ENCODE data around the gene HMCN2. TPM values are rescaled to one million over a fixed set of nuclear protein-coding genes. Genes with fewer than 3 reads are reported as not detected.

Gene HMCN2
- total RNA-seq, 1 donor from 2014 or later, result not detected

DNA sequence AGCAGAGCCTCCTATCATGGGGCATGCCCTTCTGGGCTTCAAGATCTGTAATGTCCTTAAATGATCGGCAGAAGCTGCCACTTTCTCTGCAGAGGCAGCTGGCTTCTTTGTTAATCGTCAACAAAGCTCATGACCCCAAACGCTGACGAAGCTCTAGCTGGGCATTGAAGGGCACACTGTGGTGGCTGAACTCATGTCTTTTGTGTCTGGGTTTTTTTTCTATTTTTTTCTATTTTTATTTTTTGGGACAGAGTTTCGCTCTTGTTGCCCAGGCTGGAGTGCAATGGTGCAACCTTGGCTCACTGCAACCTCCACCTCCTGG lies 114.0 kb downstream of the HMCN2 start:
- DNase-seq (ENCODE audit: low read depth), result no peak
- Histone ChIP-seq H3K27me3 (ENCODE audit: control insufficient read depth, insufficient read depth, low read length) (peaks cover 15% of the 10 kb centered on the region), H3K36me3 (ENCODE audit: control insufficient read depth, insufficient read depth, low read length) (no peaks in the 10 kb centered on the region), H3K4me3 (ENCODE audit: low read depth, low read length) (no peak overlapping the region)
- TF ChIP-seq, protein P1, sequence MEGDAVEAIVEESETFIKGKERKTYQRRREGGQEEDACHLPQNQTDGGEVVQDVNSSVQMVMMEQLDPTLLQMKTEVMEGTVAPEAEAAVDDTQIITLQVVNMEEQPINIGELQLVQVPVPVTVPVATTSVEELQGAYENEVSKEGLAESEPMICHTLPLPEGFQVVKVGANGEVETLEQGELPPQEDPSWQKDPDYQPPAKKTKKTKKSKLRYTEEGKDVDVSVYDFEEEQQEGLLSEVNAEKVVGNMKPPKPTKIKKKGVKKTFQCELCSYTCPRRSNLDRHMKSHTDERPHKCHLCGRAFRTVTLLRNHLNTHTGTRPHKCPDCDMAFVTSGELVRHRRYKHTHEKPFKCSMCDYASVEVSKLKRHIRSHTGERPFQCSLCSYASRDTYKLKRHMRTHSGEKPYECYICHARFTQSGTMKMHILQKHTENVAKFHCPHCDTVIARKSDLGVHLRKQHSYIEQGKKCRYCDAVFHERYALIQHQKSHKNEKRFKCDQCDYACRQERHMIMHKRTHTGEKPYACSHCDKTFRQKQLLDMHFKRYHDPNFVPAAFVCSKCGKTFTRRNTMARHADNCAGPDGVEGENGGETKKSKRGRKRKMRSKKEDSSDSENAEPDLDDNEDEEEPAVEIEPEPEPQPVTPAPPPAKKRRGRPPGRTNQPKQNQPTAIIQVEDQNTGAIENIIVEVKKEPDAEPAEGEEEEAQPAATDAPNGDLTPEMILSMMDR (IDR thresholded peaks at IDR 0.05; ENCODE audit: insufficient read depth, low read length, poor library complexity, severe bottlenecking), result no peak

DNA sequence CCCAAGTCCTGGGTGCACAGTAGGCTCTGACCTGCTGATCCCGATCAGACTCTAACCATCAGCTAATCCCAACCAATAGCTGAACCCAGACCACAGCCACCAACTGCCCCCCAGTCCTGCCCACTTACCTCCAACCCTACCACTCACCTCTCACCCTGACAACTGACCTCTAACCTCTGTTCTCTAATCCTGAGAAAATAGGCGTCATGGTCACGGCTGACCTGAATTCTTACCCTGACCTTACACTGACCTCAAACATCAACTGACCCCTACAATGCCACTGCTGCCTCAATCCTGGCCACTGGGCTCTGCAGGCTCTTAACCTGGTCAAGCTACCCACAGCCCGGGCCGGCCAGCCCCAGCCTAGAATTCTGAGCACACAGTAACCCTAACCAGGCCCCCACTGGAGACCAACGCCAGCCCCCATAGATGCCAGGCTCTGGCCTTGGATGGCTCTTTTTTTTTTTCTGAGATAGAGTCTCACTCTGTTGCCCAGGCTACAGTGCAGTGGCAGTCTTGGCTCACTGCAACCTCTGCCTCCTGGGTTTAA lies 115.4 kb downstream of the HMCN2 start:
- TF ChIP-seq, protein P1 (IDR thresholded peaks at IDR 0.05; ENCODE audit: insufficient read depth, low read length, poor library complexity, severe bottlenecking), result no peak
- H3K27me3 ChIP-seq (ENCODE audit: control insufficient read depth, insufficient read depth, low read length), result peaks cover 20% of the 10 kb centered on the region
- no peak for DNase-seq (ENCODE audit: low read depth)
- H3K4me3 ChIP-seq (ENCODE audit: low read depth, low read length), result no peak overlapping the region
- H3K36me3 ChIP-seq (ENCODE audit: control insufficient read depth, insufficient read depth, low read length), result no peaks in the 10 kb centered on the region

DNA sequence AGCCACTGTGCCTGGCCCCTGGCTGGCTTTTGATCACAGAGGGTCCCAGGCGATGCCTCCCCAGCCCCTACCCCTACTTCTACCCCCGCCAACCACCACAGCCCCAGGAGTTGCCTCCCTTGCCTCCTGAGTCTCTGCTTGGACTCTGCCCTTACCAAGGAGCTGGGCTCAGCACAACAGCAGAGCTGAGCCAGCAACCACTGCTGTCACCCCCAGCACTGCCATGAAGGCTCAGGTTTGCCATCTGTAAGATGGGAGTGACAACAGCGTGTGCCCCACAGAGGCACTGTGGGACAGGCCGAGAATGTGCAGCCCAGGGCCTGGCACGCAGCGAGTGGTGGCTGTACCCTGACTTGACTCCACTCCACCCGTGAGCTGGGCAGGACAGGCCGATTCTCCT lies 116.1 kb downstream of the HMCN2 start:
- H3K27me3 ChIP-seq (ENCODE audit: control insufficient read depth, insufficient read depth, low read length), result peaks cover 20% of the 10 kb centered on the region
- no peak overlapping the region for H3K4me3 ChIP-seq (ENCODE audit: low read depth, low read length)
- no peak for DNase-seq (ENCODE audit: low read depth)
- no peaks in the 10 kb centered on the region for H3K36me3 ChIP-seq (ENCODE audit: control insufficient read depth, insufficient read depth, low read length)
- TF ChIP-seq, protein P1 (IDR thresholded peaks at IDR 0.05; ENCODE audit: insufficient read depth, low read length, poor library complexity, severe bottlenecking), result no peak

DNA sequence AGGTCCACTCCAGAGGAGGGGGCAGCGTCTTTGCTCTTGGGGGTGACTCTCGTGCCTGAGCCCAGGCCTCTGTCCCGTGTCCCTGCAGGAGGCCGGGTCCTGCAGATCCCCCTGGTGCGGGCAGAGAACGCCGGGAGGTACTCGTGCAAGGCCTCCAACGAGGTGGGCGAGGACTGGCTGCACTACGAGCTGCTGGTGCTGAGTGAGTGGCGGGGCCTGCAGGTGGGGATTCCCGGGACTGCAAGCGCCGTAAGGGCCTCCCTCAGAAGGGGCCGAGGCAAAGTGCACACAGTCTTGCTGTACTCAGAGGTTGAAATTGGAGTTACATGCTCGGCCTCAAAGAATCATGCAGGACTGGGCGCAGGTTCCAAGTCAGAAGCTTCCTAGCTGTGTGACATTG lies 116.5 kb downstream of the HMCN2 start:
- H3K36me3 ChIP-seq (ENCODE audit: control insufficient read depth, insufficient read depth, low read length), result no peaks in the 10 kb centered on the region
- H3K27me3 ChIP-seq (ENCODE audit: control insufficient read depth, insufficient read depth, low read length), result peaks cover 20% of the 10 kb centered on the region
- TF ChIP-seq, protein P1 (IDR thresholded peaks at IDR 0.05; ENCODE audit: insufficient read depth, low read length, poor library complexity, severe bottlenecking), result no peak
- no peak overlapping the region for H3K4me3 ChIP-seq (ENCODE audit: low read depth, low read length)
- no peak for DNase-seq (ENCODE audit: low read depth)

DNA sequence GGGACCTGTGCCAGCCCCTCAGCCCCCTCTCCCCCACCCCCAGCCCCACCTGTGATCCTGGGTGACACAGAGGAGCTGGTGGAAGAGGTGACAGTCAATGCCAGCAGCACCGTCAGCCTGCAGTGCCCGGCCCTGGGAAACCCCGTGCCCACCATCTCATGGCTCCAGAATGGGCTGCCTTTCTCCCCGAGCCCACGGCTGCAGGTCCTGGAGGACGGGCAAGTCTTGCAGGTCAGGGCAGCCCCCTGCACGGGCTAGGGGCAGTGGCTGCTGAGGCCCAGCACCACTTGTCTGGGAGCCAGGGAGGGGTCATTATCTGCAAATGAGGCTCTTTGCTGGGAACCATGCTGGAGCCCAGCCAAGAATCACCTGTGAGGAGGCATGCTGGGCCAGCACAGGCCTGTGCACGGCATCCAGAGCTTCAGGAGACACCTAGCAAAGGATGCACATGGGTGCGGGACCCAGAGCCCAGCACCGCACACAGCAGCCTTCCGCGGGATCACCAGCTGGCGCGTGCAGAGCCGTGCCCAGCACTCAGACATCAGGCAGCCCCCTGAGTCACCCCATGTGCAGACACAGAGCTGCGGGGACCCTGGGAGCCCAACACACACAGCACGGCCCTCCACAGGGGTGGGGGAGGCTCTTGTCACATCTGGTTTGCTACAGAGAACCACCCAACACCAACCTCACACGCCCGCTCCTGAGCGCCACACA lies 117.2 kb downstream of the HMCN2 start:
- TF ChIP-seq, protein P1 (IDR thresholded peaks at IDR 0.05; ENCODE audit: insufficient read depth, low read length, poor library complexity, severe bottlenecking), result no peak
- Histone ChIP-seq H3K36me3 (ENCODE audit: control insufficient read depth, insufficient read depth, low read length) (no peaks in the 10 kb centered on the region), H3K4me3 (ENCODE audit: low read depth, low read length) (no peak overlapping the region), H3K27me3 (ENCODE audit: control insufficient read depth, insufficient read depth, low read length) (peaks cover 20% of the 10 kb centered on the region)
- no peak for DNase-seq (ENCODE audit: low read depth)

DNA sequence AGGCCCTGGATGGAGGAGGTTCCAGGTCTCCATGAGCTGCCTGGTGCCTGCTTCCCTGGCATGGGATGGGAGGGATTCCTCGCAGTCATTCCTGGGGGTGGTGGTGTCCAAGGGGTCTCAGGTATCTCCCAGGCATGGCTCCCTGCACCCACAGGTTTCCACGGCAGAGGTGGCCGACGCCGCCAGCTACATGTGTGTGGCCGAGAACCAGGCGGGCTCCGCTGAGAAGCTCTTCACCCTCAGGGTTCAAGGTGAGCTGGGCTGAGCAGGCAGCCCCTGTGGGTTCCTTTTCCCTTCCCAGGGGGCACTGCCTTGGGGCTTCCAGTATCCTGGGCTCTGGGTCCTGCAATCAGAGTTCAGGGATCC lies 117.8 kb downstream of the HMCN2 start:
- TF ChIP-seq, protein P1 (IDR thresholded peaks at IDR 0.05; ENCODE audit: insufficient read depth, low read length, poor library complexity, severe bottlenecking), result no peak
- no peaks in the 10 kb centered on the region for H3K36me3 ChIP-seq (ENCODE audit: control insufficient read depth, insufficient read depth, low read length)
- DNase-seq (ENCODE audit: low read depth), result no peak
- peaks cover 20% of the 10 kb centered on the region for H3K27me3 ChIP-seq (ENCODE audit: control insufficient read depth, insufficient read depth, low read length)
- no peak overlapping the region for H3K4me3 ChIP-seq (ENCODE audit: low read depth, low read length)

Measured in kidney epithelial cell (primary cell).